Measurements from ENCODE around the gene AADACL3. TPM values are rescaled to one million over a fixed set of nuclear protein-coding genes. Genes with fewer than 3 reads are reported as not detected.
"Not testable (repeated sequence)": the region's sequence is repeated elsewhere in the genome, so short reads cannot be mapped to it uniquely, and the experiment has no call there.

Gene AADACL3
- total RNA-seq, 4 donors from 2014 or later, result not detected

- intact Hi-C loops (cut with DNase I), result no loop called here
- peak; percentile 53 for DNase-seq (ENCODE audit: extremely low spot score)
- Histone ChIP-seq H3K27ac (replicated peaks in 1 of 4) (no peak overlapping the region), H3K9me3 (no peaks in the 10 kb centered on the region), H3K36me3 (no peaks in the 10 kb centered on the region), H3K4me3 (no peak overlapping the region), H3K4me1 (no peaks in the 10 kb centered on the region), H3K27me3 (peaks cover 0 to 14% (median 0%) of the 10 kb centered on the region in 4 donors)
- TF ChIP-seq CTCF (IDR thresholded peaks at IDR 0.05), result no peak
- TF ChIP-seq POLR2AphosphoS5 (IDR thresholded peaks at IDR 0.05), result no peak
- TF ChIP-seq POLR2A (IDR thresholded peaks at IDR 0.05; ENCODE audit: low read depth), result no peak
- TF ChIP-seq EP300 (IDR thresholded peaks at IDR 0.05), result no peak
- WGBS, result 83% methylated on average over 1 of the region's 1 CpG
Measured at GRCh38 chr1:12722626-12723025, 6.7 kb downstream of the AADACL3 start.

GRCh38 chr1:12728391-12728790, 12.5 kb downstream of the AADACL3 start:
- intact Hi-C loops (cut with DNase I), result no loop called here
- Histone ChIP-seq H3K27ac (replicated peaks in 1 of 4) (no peak overlapping the region), H3K9me3 (peaks cover 0 to 34% (median 24%) of the 10 kb centered on the region in 4 donors), H3K27me3 (no peaks in the 10 kb centered on the region), H3K36me3 (no peaks in the 10 kb centered on the region), H3K4me3 (no peak overlapping the region), H3K4me1 (no peaks in the 10 kb centered on the region)
- TF ChIP-seq POLR2A (IDR thresholded peaks at IDR 0.05; ENCODE audit: low read depth) (no peak), EP300 (IDR thresholded peaks at IDR 0.05) (no peak), CTCF (IDR thresholded peaks at IDR 0.05) (no peak), POLR2AphosphoS5 (IDR thresholded peaks at IDR 0.05) (no peak)
- 88% methylated on average over 2 of the region's 2 CpGs for WGBS
- peak; percentile 34 for DNase-seq (ENCODE audit: extremely low spot score)

GRCh38 chr1:12730156-12730555, 14.2 kb downstream of the AADACL3 start:
- H3K27me3 ChIP-seq, result peaks cover 0 to 6% (median 0%) of the 10 kb centered on the region in 4 donors
- H3K4me1 ChIP-seq, result no peaks in the 10 kb centered on the region
- DNase-seq (ENCODE audit: extremely low spot score), result peak; percentile 31
- peaks cover 0 to 37% (median 24%) of the 10 kb centered on the region in 4 donors for H3K9me3 ChIP-seq
- TF ChIP-seq CTCF (IDR thresholded peaks at IDR 0.05) (no peak), POLR2AphosphoS5 (IDR thresholded peaks at IDR 0.05) (no peak), POLR2A (IDR thresholded peaks at IDR 0.05; ENCODE audit: low read depth) (no peak), EP300 (IDR thresholded peaks at IDR 0.05) (no peak)
- no peak overlapping the region for H3K27ac ChIP-seq (replicated peaks in 1 of 4)
- intact Hi-C loops (cut with DNase I), result no loop called here
- H3K4me3 ChIP-seq, result no peak overlapping the region
- H3K36me3 ChIP-seq, result no peaks in the 10 kb centered on the region
- WGBS, result 94% methylated on average over 1 of the region's 1 CpG

GRCh38 chr1:12731084-12731483, 15.2 kb downstream of the AADACL3 start:
- H3K27me3 ChIP-seq, result peaks cover 0 to 11% (median 0%) of the 10 kb centered on the region in 4 donors
- H3K4me1 ChIP-seq; H3K36me3 ChIP-seq; H3K27ac ChIP-seq (replicated peaks in 1 of 4); intact Hi-C loops (cut with DNase I); H3K4me3 ChIP-seq; DNase-seq (ENCODE audit: extremely low spot score): not testable (repeated sequence)
- WGBS, result 69% methylated on average over 2 of the region's 2 CpGs
- peaks cover 0 to 41% (median 24%) of the 10 kb centered on the region in 4 donors for H3K9me3 ChIP-seq

- Histone ChIP-seq H3K27me3 (peaks cover 0 to 17% (median 0%) of the 10 kb centered on the region in 4 donors), H3K4me1 (no peaks in the 10 kb centered on the region), H3K4me3 (no peak overlapping the region), H3K27ac (replicated peaks in 1 of 4) (no peak overlapping the region), H3K9me3 (peaks cover 0 to 40% (median 26%) of the 10 kb centered on the region in 4 donors), H3K36me3 (no peaks in the 10 kb centered on the region)
- intact Hi-C loops (cut with DNase I), result no loop called here
- DNase-seq (ENCODE audit: extremely low spot score), result no peak
- WGBS, result 76% methylated on average over 3 of the region's 3 CpGs
- no peak for TF ChIP-seq POLR2AphosphoS5 (IDR thresholded peaks at IDR 0.05)
Measured at GRCh38 chr1:12734651-12735050, 18.7 kb downstream of the AADACL3 start.

GRCh38 chr1:12738934-12739333, 23.0 kb downstream of the AADACL3 start:
- peaks cover 0 to 20% (median 0%) of the 10 kb centered on the region in 4 donors for H3K27me3 ChIP-seq
- peaks cover 0 to 14% (median 8%) of the 10 kb centered on the region in 4 donors for H3K9me3 ChIP-seq
- WGBS, result 100% methylated on average over 1 of the region's 1 CpG
- intact Hi-C loops (cut with DNase I), result no loop called here
- TF ChIP-seq CTCF (IDR thresholded peaks at IDR 0.05), result no peak
- no peak for TF ChIP-seq POLR2AphosphoS5 (IDR thresholded peaks at IDR 0.05)
- TF ChIP-seq POLR2A (IDR thresholded peaks at IDR 0.05; ENCODE audit: low read depth), result no peak
- peak; percentile 31 for DNase-seq (ENCODE audit: extremely low spot score)
- H3K27ac ChIP-seq (replicated peaks in 1 of 4), result no peak overlapping the region
- no peaks in the 10 kb centered on the region for H3K4me1 ChIP-seq
- no peaks in the 10 kb centered on the region for H3K36me3 ChIP-seq
- no peak overlapping the region for H3K4me3 ChIP-seq
